Activated CD8-positive, alpha-beta T cell treated with anti-CD3 and anti-CD28 coated beads for 36 hours (primary cell): ENCODE data around the gene PZP. TPM values are rescaled to one million over a fixed set of nuclear protein-coding genes. Genes with fewer than 3 reads are reported as not detected.

Experiments
- ATAC-seq: fragments of 200-7000 bp; cut with Tn5 transposase; one replicate; pipeline ENCODE4 v1.10.0; 2021; ENCODE audit warnings: mild to moderate bottlenecking, moderate library complexity
- CTCF ChIA-PET: fragments of 350-600 bp; sonication (Branson Sonifier 250); formaldehyde crosslinking; loops from one replicate; lab custom pipeline; 2021; ENCODE audit warnings: antibody characterized with exemption; lab: Charles Lee
- POLR2A ChIA-PET: fragments of 350-600 bp; sonication (Branson Sonifier 250); formaldehyde crosslinking; loops from one replicate; lab custom pipeline; 2021; ENCODE audit warnings: antibody characterized with exemption; lab: Charles Lee
- DNase-seq: peaks from one replicate; pipeline ENCODE4 v3.0.0-alpha.2; 2020
- H3K27ac Mint-ChIP-seq: one replicate; pipeline ENCODE4 v1.8.0; 2021; ENCODE audit warnings: mild to moderate bottlenecking, mixed read lengths
- H3K27me3 Mint-ChIP-seq: one replicate; pipeline ENCODE4 v1.8.0; 2021; ENCODE audit warnings: mixed read lengths
- H3K36me3 Mint-ChIP-seq: one replicate; pipeline ENCODE4 v1.8.0; 2021; ENCODE audit warnings: low read depth, mixed read lengths
- H3K4me1 Mint-ChIP-seq: one replicate; pipeline ENCODE4 v1.8.0; 2021; ENCODE audit warnings: low read depth, mixed read lengths
- H3K4me3 Mint-ChIP-seq: one replicate; pipeline ENCODE4 v1.8.0; 2021; ENCODE audit warnings: mild to moderate bottlenecking, moderate library complexity, mixed read lengths
- H3K9me3 Mint-ChIP-seq: one replicate; pipeline ENCODE4 v1.8.0; 2021; ENCODE audit warnings: mixed read lengths
- intact Hi-C: fragments of 100-400 bp; cut with micrococcal nuclease; formaldehyde crosslinking; loops from one replicate; pipeline ENCODE4 v1.10.0; 2022
- total RNA-seq, 2 experiments: library from RNA; stranded (reverse); gene quantifications; one replicate each; pipeline ENCODE4 v1.2.3, GENCODE V29; 2021
- TF ChIP-seq, protein P1 (sequence below): fragments of 200-600 bp; IDR thresholded peaks from one replicate; pipeline ENCODE4 v1.8.0; 2022; ENCODE audit warnings: antibody characterized with exemption, mild to moderate bottlenecking

PZP gene
- total RNA-seq, 2 experiments from 2014 or later: not detected

DNA sequence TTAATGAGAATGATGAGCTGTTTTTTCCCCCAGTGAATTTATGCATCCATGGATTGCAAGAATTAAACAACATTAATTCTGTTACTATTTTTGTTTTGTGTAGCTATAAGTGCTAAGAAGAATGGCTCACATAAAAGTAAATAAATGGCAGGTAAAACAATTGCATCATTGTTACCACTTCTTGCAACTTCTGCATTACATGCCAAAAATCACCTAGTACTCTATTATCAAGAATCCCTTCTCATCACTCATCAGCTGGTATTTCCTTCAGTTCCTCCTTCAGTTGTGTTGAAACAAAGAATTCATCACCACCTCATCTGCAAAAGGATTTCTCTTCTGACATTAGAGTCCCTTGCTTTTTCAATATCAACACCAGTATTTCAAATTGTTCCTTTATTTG lies 93.2 kb downstream of the PZP start:
- intact Hi-C loops: no loop called here
- Mint-ChIP-seq H3K36me3 (peaks cover 3% of the 10 kb centered on the region), H3K4me3 (no peak overlapping the region), H3K4me1 (peaks cover 22% of the 10 kb centered on the region), H3K27ac (no peak overlapping the region), H3K9me3 (no peaks in the 10 kb centered on the region), H3K27me3 (peaks cover 1% of the 10 kb centered on the region)
- no peak for DNase-seq
- ChIA-PET CTCF (interaction anchor here (1.2 to 1.8 kb wide), 3 partner anchors 11 to 65 kb away, joined by 4 to 5 read pairs (median 5); no protein-coding TSS in a partner anchor), POLR2A (interaction anchor here (0.6 kb wide), 1 partner anchor 18 kb away, joined by 3 read pairs; no protein-coding TSS in a partner anchor)
- ATAC-seq: no peak
- TF ChIP-seq, protein P1, sequence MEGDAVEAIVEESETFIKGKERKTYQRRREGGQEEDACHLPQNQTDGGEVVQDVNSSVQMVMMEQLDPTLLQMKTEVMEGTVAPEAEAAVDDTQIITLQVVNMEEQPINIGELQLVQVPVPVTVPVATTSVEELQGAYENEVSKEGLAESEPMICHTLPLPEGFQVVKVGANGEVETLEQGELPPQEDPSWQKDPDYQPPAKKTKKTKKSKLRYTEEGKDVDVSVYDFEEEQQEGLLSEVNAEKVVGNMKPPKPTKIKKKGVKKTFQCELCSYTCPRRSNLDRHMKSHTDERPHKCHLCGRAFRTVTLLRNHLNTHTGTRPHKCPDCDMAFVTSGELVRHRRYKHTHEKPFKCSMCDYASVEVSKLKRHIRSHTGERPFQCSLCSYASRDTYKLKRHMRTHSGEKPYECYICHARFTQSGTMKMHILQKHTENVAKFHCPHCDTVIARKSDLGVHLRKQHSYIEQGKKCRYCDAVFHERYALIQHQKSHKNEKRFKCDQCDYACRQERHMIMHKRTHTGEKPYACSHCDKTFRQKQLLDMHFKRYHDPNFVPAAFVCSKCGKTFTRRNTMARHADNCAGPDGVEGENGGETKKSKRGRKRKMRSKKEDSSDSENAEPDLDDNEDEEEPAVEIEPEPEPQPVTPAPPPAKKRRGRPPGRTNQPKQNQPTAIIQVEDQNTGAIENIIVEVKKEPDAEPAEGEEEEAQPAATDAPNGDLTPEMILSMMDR: no peak

DNA sequence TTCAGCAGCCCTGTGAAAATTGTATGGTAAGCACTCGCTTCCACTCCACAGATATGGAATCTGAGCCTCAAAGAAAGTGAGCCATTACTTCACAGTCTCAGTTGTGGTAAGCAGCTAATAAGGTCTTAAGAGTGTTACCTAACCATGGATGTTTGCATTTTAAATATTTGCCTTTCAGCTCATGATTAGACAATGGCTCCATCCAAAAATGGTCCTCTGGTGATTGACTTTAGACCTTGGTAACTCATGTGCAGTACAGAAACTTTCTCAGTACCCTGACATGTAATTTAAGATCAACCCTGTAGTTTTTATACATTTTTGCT lies 94.2 kb downstream of the PZP start:
- Mint-ChIP-seq H3K9me3 (no peaks in the 10 kb centered on the region), H3K4me3 (no peak overlapping the region), H3K27ac (no peak overlapping the region), H3K27me3 (peaks cover 1% of the 10 kb centered on the region), H3K4me1 (peaks cover 22% of the 10 kb centered on the region), H3K36me3 (peaks cover 3% of the 10 kb centered on the region)
- ATAC-seq (no peak), DNase-seq (no peak)
- POLR2A ChIA-PET: no interaction called here
- intact Hi-C loops: no loop called here
- CTCF ChIA-PET: interaction anchor here (1.8 kb wide), 1 partner anchor 50 kb away, joined by 5 read pairs; no protein-coding TSS in a partner anchor
- TF ChIP-seq, protein P1: no peak

DNA sequence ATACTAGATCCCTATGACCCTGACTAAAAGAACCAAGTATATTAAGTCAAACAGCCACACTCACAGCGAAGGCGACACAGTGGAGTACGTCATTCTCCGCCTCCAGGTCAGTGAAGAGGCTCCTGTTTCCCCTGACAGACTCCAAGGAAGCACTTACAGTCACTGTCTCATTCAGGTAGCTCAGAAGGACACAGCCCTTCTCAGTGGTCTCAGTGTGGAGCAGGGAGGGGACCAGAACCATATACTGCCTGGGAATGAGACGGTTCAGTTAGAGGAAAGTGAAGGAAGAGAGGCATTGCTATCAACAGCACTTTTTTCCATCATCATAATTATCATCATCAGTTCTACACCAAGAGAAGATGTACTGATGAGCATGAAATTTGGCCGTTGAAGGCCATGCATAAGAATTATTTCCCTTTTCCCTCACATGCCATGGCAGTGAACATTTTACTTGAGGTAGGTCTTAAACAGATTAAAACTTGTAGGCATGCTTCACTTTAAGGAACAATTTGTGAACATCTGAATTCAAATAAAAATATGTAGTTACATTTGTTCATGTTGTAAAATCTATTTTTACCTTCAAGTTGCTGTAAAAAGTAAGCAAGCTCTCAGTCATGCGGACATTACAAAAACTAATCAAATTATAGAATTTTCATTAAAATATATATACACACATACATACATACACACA lies 94.8 kb downstream of the PZP start:
- no peak overlapping the region for H3K27ac Mint-ChIP-seq
- H3K4me1 Mint-ChIP-seq: peaks cover 22% of the 10 kb centered on the region
- ATAC-seq (no peak), DNase-seq (no peak)
- H3K36me3 Mint-ChIP-seq: peaks cover 3% of the 10 kb centered on the region
- ChIA-PET CTCF (interaction anchor here (1.0 to 1.8 kb wide), 2 partner anchors 22 to 49 kb away, joined by 3 to 5 read pairs; no protein-coding TSS in a partner anchor), POLR2A (no interaction called here)
- intact Hi-C loops: no loop called here
- H3K4me3 Mint-ChIP-seq: no peak overlapping the region
- H3K9me3 Mint-ChIP-seq: no peaks in the 10 kb centered on the region
- H3K27me3 Mint-ChIP-seq: peaks cover 1% of the 10 kb centered on the region
- TF ChIP-seq, protein P1: no peak

DNA sequence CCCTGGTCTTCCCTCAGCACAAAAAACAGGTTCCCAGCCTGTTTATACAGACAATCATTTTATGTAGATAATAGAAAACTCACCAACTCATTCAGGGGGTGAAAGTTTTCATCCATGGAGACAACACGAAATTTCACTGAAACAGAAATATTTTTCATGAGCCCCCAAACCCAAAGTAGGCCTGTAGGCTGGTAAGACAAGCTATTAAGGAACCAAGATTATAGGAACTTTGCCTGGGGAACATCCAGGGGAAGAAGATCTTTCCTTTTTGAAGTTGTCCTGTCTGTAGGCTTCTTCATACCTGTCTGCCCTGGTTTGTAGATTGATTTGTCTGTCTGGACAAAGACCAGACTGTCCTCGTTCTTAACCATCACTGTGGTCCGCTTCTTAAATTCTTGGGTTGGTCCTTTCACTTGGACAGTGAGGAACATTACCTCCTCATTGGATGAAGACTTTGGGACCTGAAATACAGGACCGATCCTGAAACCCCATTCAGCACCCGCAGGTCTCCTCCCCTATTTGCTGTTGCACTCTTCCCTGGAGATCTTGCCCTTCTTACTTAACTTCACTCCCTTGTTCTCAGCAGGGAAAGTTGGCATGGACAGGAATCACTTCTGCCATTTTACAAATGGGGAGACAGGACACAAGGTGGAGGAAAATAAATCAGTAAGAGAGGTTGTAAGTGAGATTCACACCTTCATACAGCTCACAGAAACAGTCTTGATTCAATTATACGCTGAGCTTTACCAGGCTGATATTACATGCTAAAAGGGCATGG lies 95.9 kb downstream of the PZP start:
- no peak overlapping the region for H3K27ac Mint-ChIP-seq
- no peaks in the 10 kb centered on the region for H3K27me3 Mint-ChIP-seq
- H3K4me1 Mint-ChIP-seq: peaks cover 18% of the 10 kb centered on the region
- H3K36me3 Mint-ChIP-seq: peaks cover 3% of the 10 kb centered on the region
- ATAC-seq (no peak), DNase-seq (no peak)
- TF ChIP-seq, protein P1: no peak
- ChIA-PET POLR2A (no interaction called here), CTCF (interaction anchor here (0.8 to 2.1 kb wide), 4 partner anchors 23 to 222 kb away, joined by 3 to 8 read pairs (median 3); no protein-coding TSS in a partner anchor)
- no peak overlapping the region for H3K4me3 Mint-ChIP-seq
- intact Hi-C loops: no loop called here
- no peaks in the 10 kb centered on the region for H3K9me3 Mint-ChIP-seq

DNA sequence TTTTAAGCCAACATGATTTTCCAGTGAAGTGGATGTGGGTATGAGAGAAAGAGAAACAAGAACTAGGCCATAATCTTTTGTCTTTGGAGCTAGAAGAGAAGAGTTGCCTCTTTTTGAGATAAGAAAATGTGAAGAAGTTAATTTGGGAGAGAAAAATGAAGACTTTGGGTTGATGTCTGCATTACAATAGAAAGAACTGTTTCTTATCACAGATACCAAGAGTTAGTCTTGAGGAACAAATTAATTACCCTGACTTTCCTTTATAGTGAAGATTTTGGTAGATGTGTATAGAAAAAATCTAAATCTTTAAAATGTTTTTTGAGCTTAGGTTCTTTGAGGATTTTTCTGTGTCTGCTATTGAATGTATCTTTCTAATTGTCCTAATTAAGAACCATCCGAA lies 96.7 kb downstream of the PZP start:
- no peak for DNase-seq
- Mint-ChIP-seq H3K27ac (no peak overlapping the region), H3K27me3 (no peaks in the 10 kb centered on the region), H3K36me3 (peaks cover 3% of the 10 kb centered on the region), H3K4me3 (no peak overlapping the region), H3K9me3 (no peaks in the 10 kb centered on the region), H3K4me1 (peaks cover 12% of the 10 kb centered on the region)
- ChIA-PET CTCF (interaction anchor here (0.8 to 2.1 kb wide), 3 partner anchors 48 to 221 kb away, joined by 3 to 8 read pairs (median 3); no protein-coding TSS in a partner anchor), POLR2A (no interaction called here)
- no peak for ATAC-seq
- intact Hi-C loops: no loop called here
- TF ChIP-seq, protein P1: no peak
